Esophagus squamous epithelium (tissue), 5 donors: ENCODE measurements around the gene SLC2A13. TPM values are rescaled to one million over a fixed set of nuclear protein-coding genes. Genes with fewer than 3 reads are reported as not detected.

Experiments used
- DNase-seq: peaks from one replicate; lab custom pipeline; 2025; lab: John Stamatoyannopoulos, UW
- H3K27ac ChIP-seq, 4 donors: fragments of 200-600 bp; sonication (generic); one replicate each; pipeline ENCODE4 v1.5.1; 2016 to 2019; ENCODE audit warnings: mild to moderate bottlenecking in 1 of 4
- H3K27me3 ChIP-seq, 4 donors: fragments of 200-600 bp; sonication (generic); 1 replicate in 3 of 4; 2 replicates in 1 of 4; pipeline versions ENCODE4 v1.5.1 to v1.6.0; 2017 to 2021; ENCODE audit warnings: antibody characterized with exemption in 1 of 4
- H3K36me3 ChIP-seq, 3 donors: fragments of 200-600 bp; sonication (generic); one replicate each; pipeline ENCODE4 v1.5.1; 2016 to 2019
- H3K4me1 ChIP-seq, 3 donors: fragments of 200-600 bp; sonication (generic); one replicate each; pipeline ENCODE4 v1.5.1; 2017 to 2019
- H3K4me3 ChIP-seq, 4 donors: fragments of 200-600 bp; sonication (generic); 1 replicate in 3 of 4; 2 replicates in 1 of 4; pipeline ENCODE4 v1.5.1; 2016 to 2019; ENCODE audit warnings: mild to moderate bottlenecking in 2 of 4, moderate library complexity in 1 of 4
- H3K9me3 ChIP-seq, 3 donors: fragments of 200-600 bp; sonication (generic); one replicate each; pipeline ENCODE4 v1.5.1; 2016 to 2019
- CTCF ChIP-seq, 6 experiments: fragments of 450-650 bp in 4 of 6; fragments of 200-600 bp in 2 of 6; sonication (generic) in 2 of 6; IDR thresholded peaks; one replicate each; pipeline ENCODE4 v1.5.1; 2016 to 2019; ENCODE audit warnings: antibody characterized with exemption in 6 of 6, mild to moderate bottlenecking in 4 of 6, moderate library complexity in 4 of 6
- POLR2A ChIP-seq, 4 donors: fragments of 450-650 bp; IDR thresholded peaks; one replicate each; pipeline ENCODE4 v1.6.1; 2017; ENCODE audit warnings: antibody characterized with exemption in 4 of 4, mild to moderate bottlenecking in 4 of 4, moderate library complexity in 3 of 4
- WGBS, 2 donors: methylation state at CpG; one replicate each; pipeline ENCODE4 v1.1.5; 2018; 5-methylcytosine and 5-hydroxymethylcytosine counted together
- intact Hi-C: fragments of 100-400 bp; cut with DNase I; formaldehyde crosslinking; loops from one replicate; pipeline ENCODE4 v1.15.0; 2022
- total RNA-seq, 4 donors: library from RNA; depleted of rRNA; stranded (reverse); fragments of >200 nt; gene quantifications; one replicate each; pipeline ENCODE4 v1.1.0, GENCODE V29; 2016
- donor health status: DM: yes; HTN: yes; CAD: no.

SLC2A13 gene
- total RNA-seq, 4 donors from 2014 or later: 2.6 to 10.5 (median 4.0) TPM

- no peak for DNase-seq
- no peak overlapping the region for H3K4me3 ChIP-seq
- intact Hi-C loops: no loop called here
- peaks cover 0 to 7% (median 0%) of the 10 kb centered on the region in 3 donors for H3K4me1 ChIP-seq
- H3K27ac ChIP-seq: no peak overlapping the region
- H3K27me3 ChIP-seq: no peaks in the 10 kb centered on the region
- no peak for TF ChIP-seq CTCF (IDR thresholded peaks at IDR 0.05)
- TF ChIP-seq POLR2A (IDR thresholded peaks at IDR 0.05): no peak
- no peaks in the 10 kb centered on the region for H3K36me3 ChIP-seq
- WGBS, 2 donors: 93 to 100% methylated on average over 2 of the region's 2 CpGs
- H3K9me3 ChIP-seq: no peaks in the 10 kb centered on the region
Observed at GRCh38 chr12:40015881-40016280, 90.0 kb downstream of the SLC2A13 start.

DNA sequence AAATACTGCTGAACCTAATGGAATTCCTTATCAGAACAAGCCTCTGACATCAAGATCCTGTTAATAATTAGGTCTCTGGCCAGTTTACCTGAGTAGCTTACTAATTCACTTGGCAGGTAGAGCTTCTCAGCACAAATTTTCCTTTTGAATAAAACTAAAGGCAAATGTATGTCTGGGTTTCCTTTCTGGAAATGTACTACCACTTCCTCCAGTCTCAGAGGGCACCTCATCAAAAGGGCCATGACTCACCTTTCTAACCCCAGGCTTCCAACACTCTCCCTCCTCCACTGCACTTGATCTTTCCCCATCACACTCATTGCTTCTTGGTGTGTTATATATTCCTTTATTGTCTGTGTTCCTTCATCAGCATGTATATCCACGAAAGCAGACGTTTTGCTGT lies 90.5 kb downstream of the SLC2A13 start:
- DNase-seq: no peak
- intact Hi-C loops: no loop called here
- no peaks in the 10 kb centered on the region for H3K9me3 ChIP-seq
- H3K27me3 ChIP-seq: no peaks in the 10 kb centered on the region
- no peak overlapping the region for H3K27ac ChIP-seq
- peaks cover 0 to 7% (median 0%) of the 10 kb centered on the region in 3 donors for H3K4me1 ChIP-seq
- no peak overlapping the region for H3K4me3 ChIP-seq
- 80 to 82% methylated on average over 2 of the region's 2 CpGs for WGBS, 2 donors
- TF ChIP-seq CTCF (IDR thresholded peaks at IDR 0.05): no peak
- no peak for TF ChIP-seq POLR2A (IDR thresholded peaks at IDR 0.05)
- H3K36me3 ChIP-seq: no peaks in the 10 kb centered on the region

- intact Hi-C loops: loop anchor here (5.0 kb wide), 1 partner anchor 93 kb away; the partner anchor contains the start of gene SLC2A13
- H3K4me1 ChIP-seq: peaks cover 0 to 7% (median 0%) of the 10 kb centered on the region in 3 donors
- WGBS, 2 donors: 69 to 74% methylated on average over 2 of the region's 2 CpGs
- no peak overlapping the region for H3K27ac ChIP-seq
- TF ChIP-seq CTCF (IDR thresholded peaks at IDR 0.05) (no peak), POLR2A (IDR thresholded peaks at IDR 0.05) (no peak)
- H3K27me3 ChIP-seq: no peaks in the 10 kb centered on the region
- H3K9me3 ChIP-seq: no peaks in the 10 kb centered on the region
- no peak for DNase-seq
- no peaks in the 10 kb centered on the region for H3K36me3 ChIP-seq
- no peak overlapping the region for H3K4me3 ChIP-seq
Observed at GRCh38 chr12:40013847-40014246, 92.0 kb downstream of the SLC2A13 start.

DNA sequence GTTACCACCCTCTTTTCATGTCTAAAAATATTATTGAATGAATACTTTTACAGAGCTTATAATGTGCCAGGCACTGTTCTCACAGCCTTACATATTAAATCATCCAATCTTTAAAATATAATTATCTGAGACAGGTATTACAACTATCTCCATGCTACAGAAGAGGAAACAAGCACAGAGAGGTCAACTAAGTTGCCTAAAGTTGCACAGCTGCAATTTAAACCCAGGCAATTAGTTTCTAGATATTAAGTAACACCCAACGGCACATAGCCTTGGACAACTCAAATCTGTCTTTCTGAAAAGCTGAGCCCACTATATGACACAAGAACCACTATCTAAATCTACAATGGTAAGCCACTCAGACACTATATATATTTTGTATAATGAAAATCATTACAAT lies 92.6 kb downstream of the SLC2A13 start:
- Histone ChIP-seq H3K4me1 (peaks cover 0 to 7% (median 0%) of the 10 kb centered on the region in 3 donors), H3K4me3 (no peak overlapping the region), H3K27me3 (no peaks in the 10 kb centered on the region), H3K36me3 (no peaks in the 10 kb centered on the region), H3K9me3 (no peaks in the 10 kb centered on the region), H3K27ac (no peak overlapping the region)
- intact Hi-C loops: loop anchor here (5.0 kb wide), 1 partner anchor 94 kb away; the partner anchor contains the start of gene SLC2A13
- no peak for TF ChIP-seq CTCF (IDR thresholded peaks at IDR 0.05)
- TF ChIP-seq POLR2A (IDR thresholded peaks at IDR 0.05): no peak
- WGBS, 2 donors: 68 to 82% methylated on average over 1 of the region's 1 CpG
- no peak for DNase-seq

DNA sequence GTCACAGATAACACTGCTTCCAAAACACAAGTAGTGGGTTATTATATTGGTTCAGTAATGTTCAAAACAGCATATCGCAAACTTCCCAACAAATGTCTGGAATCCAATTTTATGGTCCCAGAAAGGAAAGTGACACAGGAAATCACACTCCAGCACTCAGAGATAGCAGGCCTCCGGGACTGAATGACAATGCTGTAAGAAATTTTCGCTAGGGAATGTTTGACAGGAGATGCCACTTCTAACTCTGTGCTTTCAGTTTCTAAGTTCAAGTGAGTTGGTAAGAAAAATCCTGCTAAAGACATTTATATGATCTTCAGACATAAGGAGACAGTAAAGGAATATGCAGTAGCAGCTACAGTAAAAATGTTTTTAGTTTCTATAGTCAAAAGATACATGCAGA lies 93.2 kb downstream of the SLC2A13 start:
- no peak for DNase-seq
- no peaks in the 10 kb centered on the region for H3K9me3 ChIP-seq
- no peak overlapping the region for H3K4me3 ChIP-seq
- no peak overlapping the region for H3K27ac ChIP-seq
- H3K27me3 ChIP-seq: no peaks in the 10 kb centered on the region
- peaks cover 0 to 7% (median 0%) of the 10 kb centered on the region in 3 donors for H3K4me1 ChIP-seq
- WGBS, 2 donors: 72 to 78% methylated on average over 3 of the region's 3 CpGs
- no peak for TF ChIP-seq POLR2A (IDR thresholded peaks at IDR 0.05)
- TF ChIP-seq CTCF (IDR thresholded peaks at IDR 0.05): no peak
- no peaks in the 10 kb centered on the region for H3K36me3 ChIP-seq
- intact Hi-C loops: loop anchor here (5.0 kb wide), 1 partner anchor 95 kb away; the partner anchor contains the start of gene SLC2A13
